HG03439 (cell line): ENCODE measurements around the gene RERE.

Source experiments
- ATAC-seq: cut with Tn5 transposase; IDR thresholded peaks from one replicate; pipeline ENCODE4 v1.9.1; 2021; ENCODE audit warnings: mild to moderate bottlenecking, moderate library complexity; ENCODE audit not compliant: unreplicated experiment

Gene RERE

DNA sequence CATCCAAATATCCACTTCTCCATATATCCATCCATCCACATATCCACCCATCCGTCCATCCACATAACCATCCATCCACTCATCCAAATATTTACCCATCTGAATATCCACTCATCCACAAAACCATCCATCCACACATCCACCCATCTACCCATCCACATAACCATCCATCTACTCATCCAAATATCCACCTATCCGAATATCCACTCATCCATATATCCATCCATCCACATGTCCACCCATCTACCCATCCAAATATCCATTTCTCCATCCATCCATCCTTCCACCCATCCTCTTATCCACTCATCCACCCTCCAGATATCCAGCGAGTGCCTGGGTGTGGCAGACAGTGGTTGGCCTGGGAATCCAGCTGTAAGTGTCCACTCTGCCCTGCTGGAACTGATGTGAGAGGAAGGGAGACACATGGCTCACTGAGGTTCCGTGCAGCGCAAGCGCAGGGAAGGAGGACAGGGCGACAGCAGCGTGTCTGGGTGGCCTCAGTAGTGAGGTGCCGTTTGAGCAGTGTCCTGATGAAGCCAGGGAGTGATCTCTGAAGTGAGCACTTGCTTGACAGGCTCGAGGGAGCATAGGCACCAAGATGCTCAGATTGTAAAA is 472.4 kb downstream of the RERE start:
- ATAC-seq, result no peak

DNA sequence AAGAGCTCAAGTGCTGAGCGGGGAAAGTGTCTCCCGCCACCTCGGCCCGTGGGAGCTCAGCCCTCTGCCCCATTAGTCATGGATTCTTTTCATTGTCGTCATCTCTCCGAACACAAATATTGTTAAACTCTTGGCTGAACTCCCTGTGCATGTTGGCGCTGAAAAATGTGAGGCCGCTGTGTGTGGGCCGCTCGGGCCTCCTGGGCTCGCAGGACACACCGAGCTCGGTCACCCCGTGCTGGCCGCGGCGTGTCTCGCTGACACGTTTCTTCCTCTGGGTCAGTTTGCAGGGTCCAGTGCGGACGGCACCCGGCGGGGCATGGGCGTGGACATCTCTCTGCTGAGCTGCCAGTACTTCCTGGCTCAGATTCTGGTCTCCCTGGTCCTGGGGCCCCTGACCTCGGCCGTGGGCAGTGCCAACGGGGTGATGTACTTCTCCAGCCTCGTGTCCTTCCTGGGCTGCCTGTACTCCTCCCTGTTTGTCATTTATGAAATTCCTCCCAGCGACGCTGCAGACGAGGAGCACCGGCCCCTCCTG is 473.9 kb downstream of the RERE start:
- no peak for ATAC-seq

DNA sequence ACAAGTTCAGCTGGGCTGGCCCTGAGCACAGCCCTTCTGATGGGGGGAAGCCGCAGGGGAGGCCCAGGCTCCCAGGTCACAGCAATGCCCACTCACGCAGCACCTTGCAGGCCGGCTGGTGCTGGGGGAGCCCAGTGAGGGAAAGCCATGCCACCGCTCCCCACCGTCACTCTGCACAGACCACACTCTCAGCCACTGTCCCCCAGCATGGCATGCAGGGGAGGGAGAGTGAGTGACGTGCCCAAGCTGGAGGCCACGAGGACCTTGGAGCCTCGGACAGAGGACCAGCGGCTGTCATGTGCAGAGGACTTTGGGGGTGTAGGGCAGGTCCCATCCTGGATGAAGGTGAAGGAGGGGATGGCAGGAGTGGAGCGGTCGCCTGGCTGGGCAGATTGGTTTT is 474.4 kb downstream of the RERE start:
- ATAC-seq, result no peak

- no peak for ATAC-seq
Measured at GRCh38 chr1:8342325-8342724, 475.1 kb downstream of the RERE start.

- no peak for ATAC-seq
Measured at GRCh38 chr1:8340448-8340847, 477.0 kb downstream of the RERE start.

DNA sequence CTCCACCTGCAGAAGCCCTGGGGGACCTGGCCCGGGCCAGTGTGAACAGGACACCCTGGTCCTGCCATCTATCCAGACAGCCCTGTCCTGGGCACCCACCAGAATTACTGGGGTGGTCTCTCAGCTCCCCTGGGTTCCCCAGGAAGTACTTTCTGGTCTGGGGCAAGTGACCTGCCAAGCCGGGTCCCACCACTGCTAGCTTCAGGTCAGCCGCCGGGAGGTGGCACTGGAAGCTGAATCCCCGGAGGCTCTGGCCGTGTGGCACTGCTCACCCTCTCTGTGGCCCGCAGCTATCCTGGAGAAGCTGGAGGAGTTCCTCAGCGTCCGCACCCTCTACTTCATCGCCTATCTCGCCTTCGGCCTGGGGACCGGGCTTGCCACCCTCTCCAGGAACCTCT is 478.2 kb downstream of the RERE start:
- no peak for ATAC-seq

DNA sequence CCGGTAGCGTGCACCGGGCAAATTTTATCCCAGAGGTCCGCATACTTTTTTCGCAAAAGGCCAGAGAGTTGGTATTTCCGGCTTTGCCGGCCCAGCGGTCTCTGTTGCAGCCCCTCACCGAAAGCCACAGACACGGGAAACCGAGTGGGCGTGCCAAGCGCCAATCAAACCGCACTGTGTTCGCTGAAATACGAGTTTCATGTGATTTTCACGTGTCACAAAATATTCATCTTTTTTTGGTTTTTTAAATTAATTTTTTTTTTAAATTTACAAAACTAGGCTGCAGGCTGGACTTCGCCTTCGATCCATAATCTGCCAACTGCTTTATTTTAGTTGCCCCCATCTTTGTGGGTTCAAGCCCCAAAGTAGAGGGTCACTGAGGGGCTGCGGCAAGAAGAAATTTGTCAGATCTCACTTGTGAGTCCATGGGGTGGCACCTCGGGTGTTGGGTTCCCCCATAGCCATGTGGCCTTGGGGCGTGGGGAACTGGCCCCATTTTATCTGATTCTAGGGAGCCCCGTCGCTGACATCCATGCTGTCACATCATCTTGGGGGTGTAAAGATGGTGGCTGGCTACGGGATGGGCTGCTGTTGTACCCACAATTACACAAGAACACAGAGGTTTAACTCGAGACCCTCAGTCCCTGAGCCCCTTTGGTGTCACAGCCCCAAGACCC is 478.8 kb downstream of the RERE start:
- no peak for ATAC-seq

DNA sequence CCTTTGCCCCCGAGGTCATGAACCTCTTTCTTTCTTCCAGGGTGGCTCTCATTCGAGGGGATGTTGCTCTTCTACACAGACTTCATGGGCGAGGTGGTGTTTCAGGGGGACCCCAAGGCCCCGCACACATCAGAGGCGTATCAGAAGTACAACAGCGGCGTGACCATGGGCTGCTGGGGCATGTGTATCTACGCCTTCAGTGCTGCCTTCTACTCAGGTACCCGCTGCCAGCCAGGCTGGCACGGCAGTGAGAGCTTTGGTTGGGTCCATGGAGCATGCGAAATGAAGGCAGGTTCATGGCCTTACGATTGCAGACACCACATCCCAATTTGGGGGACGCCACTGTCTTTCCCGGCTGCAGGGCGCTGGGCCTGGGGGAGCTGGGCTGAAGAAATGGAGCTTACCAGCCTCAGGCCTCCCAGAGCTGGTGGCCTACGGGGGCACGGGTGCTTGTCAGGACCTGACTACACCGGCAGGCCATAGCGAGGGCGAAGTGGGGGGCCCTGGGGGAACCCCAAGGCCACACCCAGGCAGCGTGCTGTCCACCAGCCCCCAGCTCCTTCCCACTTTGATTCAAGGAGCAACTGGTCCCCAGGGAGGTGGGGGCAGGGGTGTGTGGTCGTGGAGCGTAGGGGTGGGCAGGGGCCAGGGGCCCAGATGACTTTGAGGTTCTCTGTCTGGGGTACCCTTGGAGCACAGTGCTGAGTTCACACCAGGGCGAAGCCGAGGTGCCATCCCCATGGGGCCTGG is 479.5 kb downstream of the RERE start:
- ATAC-seq, result no peak

DNA sequence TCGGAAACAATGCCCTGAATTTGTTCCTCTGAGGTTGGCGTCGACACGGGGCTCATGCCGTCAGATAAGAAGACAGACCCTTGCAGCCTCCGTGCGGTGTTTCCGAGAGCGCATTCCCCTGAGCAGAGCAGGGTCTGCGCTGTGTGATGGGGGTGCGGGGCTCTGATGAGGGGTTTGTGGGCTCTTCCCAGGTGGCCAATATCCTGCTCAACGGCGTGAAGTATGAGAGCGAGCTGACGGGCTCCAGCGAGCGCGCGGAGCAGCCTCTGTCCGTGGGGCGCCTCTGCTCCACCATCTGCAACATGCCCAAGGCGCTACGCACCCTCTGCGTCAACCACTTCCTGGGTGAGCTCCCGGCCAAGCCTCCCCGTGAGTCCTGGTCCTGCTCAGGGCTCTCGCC is 482.2 kb downstream of the RERE start:
- ATAC-seq, result no peak

DNA sequence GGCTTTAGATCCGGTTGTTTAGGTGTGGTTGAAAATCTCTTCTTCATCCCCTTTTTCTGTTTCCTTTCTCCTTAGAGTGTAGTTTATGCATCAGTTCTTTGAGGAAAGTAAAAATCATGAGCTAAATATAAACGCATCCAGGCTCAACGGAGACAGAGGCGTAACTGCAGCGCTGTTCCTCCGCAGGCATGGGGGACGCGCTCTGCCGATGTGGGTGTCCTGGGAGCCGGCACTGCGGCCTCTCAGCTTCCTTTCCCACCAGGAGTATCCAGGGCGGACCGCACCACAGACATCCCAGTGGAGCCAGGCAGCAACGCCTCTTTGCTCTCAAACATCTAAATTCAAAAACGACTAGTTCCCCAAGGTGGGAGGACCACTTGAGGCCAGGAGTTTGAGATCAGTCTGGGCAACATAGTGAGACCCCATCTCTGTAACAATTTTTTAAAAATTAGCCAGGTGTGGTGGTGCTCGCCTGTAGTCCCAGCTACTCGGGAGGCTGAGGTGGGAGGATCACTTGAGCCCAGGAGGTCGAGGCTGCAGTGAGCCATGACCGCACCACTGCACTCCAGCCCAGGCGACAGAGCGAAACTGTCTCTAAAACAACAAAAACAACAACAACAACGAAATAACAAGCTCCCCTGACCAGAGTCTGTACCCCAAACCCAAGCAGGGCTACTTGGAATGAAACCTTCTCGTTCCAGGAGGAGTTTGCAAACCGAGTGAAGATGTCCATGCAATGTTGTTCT is 483.2 kb downstream of the RERE start:
- no peak for ATAC-seq

DNA sequence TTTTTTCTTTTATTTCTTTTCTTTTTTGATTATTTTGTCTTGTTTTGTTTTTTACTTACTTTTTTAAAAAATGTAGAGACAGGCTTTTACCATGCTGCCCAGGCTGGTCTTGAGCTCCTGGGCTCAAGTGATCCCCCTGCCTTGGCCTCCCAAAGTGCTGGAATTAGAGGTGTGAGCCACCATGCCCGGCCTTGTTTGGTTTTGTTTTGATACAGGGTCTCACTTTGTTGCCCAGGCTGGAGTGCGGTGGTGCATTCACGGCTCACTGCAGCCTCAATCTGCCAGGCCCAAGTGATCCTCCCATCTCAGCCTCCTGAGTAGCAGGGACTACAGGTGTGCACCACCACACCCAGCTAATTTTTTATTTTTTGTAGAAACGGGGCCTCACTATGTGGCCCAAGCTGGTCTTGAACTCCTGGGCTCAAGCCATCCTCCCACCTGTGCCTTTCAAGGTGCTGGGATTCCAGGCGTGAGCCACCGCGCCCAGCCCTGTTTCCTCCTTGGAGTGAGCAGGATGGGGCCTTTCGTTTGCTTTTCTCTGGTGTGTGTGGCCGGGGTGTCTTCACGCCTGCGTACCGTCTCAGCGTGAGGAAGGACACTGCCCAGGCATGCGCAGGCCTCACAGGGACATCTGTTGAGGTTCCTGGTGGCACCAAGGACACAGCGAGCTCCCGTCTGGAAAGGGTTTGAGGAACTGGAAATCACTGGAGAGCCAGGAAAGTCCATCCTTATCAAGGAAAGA is 484.0 kb downstream of the RERE start:
- ATAC-seq, result no peak

DNA sequence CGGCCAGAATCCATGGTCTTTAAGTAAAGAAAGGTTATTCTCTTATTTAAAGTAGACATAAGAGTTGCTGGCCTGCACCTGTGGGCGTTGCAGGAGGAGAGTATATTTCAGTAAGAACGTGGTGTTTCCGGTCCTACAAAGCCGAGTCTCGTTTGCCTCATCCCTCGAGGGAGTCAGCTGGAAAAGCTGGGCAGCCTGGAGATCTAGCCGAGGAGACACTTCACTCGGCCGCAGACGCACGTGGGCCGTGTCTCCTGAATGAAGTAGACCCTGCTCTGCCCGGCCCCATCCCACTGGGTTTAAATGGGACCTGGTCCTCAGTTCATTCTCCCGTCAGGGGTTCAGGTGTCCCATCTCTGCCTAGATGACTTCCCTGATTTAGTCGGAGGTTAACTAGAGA is 484.6 kb downstream of the RERE start:
- ATAC-seq, result no peak

- ATAC-seq, result no peak
Measured at GRCh38 chr1:8330271-8331125, 486.9 kb downstream of the RERE start.

GRCh38 chr1:8329858-8330257 is 487.6 kb downstream of the RERE start:
- ATAC-seq, result no peak

- no peak for ATAC-seq
Measured at GRCh38 chr1:8329439-8329838, 488.0 kb downstream of the RERE start.

- ATAC-seq, result no peak
Measured at GRCh38 chr1:8328271-8328670, 489.2 kb downstream of the RERE start.

DNA sequence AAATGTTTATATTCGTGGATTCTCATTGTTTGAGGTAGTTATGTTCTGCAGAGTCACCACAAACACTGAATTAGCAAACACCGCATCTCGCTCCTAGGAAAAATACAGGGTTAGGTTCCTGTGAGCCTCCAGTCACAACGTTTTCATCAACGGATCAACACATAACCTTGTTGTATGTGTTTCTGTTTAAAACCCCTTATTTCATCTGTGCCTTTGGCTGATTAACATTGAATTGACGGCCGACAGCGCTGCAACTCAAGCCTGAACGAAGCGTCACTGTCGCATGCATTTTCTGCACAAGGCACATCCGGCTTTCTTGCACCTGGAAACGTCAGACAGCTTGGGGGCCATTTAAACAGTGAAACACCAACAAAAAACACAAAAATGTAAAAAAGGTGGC is 491.2 kb downstream of the RERE start:
- ATAC-seq, result no peak

GRCh38 chr1:8325771-8326170 is 491.7 kb downstream of the RERE start:
- ATAC-seq, result no peak

DNA sequence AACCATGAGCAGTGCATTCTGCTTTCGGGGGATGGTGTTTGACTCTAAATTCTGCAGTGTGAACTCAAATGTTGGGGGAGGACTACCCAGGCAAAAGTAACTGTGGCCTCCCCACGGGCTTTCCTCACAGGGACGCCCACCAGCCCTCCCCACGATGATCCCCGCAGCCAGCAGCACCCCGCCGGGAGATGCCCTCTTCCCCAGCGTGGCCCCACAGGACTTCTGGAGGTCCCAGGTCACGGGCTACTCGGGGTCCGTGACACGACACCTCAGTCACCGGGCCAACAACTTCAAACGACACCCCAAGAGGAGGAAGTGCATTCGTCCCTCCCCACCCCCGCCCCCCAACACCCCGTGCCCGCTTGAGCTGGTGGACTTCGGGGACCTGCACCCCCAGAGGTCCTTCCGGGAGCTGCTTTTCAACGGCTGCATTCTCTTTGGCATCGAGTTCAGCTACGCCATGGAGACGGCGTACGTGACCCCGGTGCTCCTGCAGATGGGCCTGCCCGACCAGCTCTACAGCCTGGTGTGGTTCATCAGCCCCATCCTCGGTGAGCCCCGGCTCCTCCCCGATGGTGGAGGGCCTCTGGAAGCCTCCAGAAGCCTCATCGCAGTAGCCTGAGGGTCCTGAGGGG is 493.1 kb downstream of the RERE start:
- no peak for ATAC-seq
